Choroid plexus epithelial cell (primary cell): Measurements from ENCODE around the gene PANK1.

Source experiments
- DNase-seq: peaks from one replicate; pipeline ENCODE4 v3.0.0-alpha.2; 2010; ENCODE audit warnings: low read depth
- H3K4me3 ChIP-seq: 2 replicates; pipeline ENCODE4 v1.5.1; 2011; ENCODE audit warnings: low read depth, mild to moderate bottlenecking, control low read depth, low read length, moderate library complexity
- CTCF ChIP-seq: conservative IDR thresholded peaks from 2 replicates; pipeline ENCODE4 v1.5.1; 2011; ENCODE audit warnings: low read depth, mild to moderate bottlenecking, control low read depth, inconsistent platforms, low read length, moderate library complexity

PANK1 gene

GRCh38 chr10:89652806-89653370, 7.8 kb upstream of the PANK1 start:
- no peak for TF ChIP-seq CTCF
- H3K4me3 ChIP-seq: no peak overlapping the region
- no peak for DNase-seq

DNA sequence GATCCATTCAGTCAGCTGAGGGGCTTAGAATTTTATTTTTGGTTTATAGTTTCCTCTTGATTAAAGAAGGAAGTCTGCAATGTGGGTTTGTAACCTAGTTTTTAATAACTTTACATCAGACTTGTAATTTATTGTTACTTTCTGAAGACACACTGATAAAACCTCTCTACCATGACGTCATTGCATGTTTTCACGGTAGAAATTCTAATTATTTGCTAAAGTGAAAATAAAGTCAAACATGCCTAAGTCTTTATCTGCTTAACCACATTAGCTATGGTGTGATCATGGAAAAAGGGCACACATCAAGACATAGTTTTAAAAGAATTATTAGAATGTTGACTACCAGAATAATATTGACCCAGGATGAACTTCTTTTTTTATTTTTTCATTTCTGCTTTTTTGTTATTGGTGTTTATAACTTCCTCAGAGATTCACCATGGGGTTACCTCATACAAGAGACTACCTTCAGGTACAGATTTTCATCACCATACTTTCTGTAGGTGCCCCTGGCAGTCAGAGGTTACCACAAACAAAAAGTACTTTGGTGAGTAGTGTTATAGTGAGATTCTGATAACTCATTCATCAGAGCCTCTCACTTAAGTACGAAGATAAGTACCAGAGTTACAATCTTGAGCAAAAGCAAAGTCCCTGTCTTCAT, 7.0 kb upstream of the PANK1 start:
- no peak for DNase-seq
- no peak overlapping the region for H3K4me3 ChIP-seq
- no peak for TF ChIP-seq CTCF

GRCh38 chr10:89651205-89651915, 6.3 kb upstream of the PANK1 start:
- TF ChIP-seq CTCF: no peak
- H3K4me3 ChIP-seq: no peak overlapping the region
- no peak for DNase-seq

- no peak for TF ChIP-seq CTCF
- DNase-seq: no peak
Observed at GRCh38 chr10:89649051-89649450, 4.0 kb upstream of the PANK1 start.

GRCh38 chr10:89648074-89648473, 3.0 kb upstream of the PANK1 start:
- no peak overlapping the region for H3K4me3 ChIP-seq
- no peak for TF ChIP-seq CTCF
- no peak for DNase-seq

More at GRCh38 chr10:89649051-89649450, 4.0 kb upstream of the PANK1 start:
- H3K4me3 ChIP-seq: no peak overlapping the region

GRCh38 chr10:89646889-89647657, 2.0 kb upstream of the PANK1 start:
- no peak for TF ChIP-seq CTCF
- no peak overlapping the region for H3K4me3 ChIP-seq
- DNase-seq: no peak
